Skin epidermis (tissue), 12 donors: ENCODE data around the gene UBE2D3.

Experiments used
- H3K27ac ChIP-seq, 21 experiments: fragments of 200-600 bp; sonication (generic) in 11 of 21; one replicate each; pipeline ENCODE4 v1.5.0; 2020; ENCODE audit warnings: mild to moderate bottlenecking in 3 of 21, inconsistent platforms in 2 of 21, moderate library complexity in 2 of 21
- H3K4me3 ChIP-seq, 7 experiments: fragments of 200-600 bp; sonication (generic) in 2 of 7; one replicate each; pipeline ENCODE4 v1.5.0; 2020; ENCODE audit warnings: inconsistent platforms in 2 of 7, mild to moderate bottlenecking in 2 of 7, moderate library complexity in 1 of 7

Gene UBE2D3

DNA sequence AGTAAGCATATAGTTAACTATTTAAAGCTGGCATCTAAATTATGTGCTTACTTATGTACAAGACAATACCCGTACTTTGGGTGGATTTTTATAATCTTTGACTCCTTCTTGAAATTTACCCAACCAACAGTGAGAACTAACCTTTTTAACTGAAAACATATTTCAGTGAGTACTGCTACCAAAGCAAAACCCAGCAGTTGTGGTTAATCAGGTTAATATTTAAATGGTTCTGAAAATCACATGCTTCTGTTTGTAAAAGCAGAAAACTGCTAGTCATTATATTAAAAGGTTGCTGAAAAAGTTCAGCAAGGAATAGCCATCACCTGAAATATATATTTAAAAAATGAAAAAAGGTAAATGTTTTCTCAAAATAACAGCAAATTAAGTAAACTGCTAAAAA is 20.0 kb downstream of the UBE2D3 start:
- Histone ChIP-seq H3K4me3 (no peak overlapping the region), H3K27ac (peak overlapping the region in 1 of 21 experiments; percentile 6)

GRCh38 chr4:102799816-102800215 is 27.5 kb downstream of the UBE2D3 start:
- no peak overlapping the region for H3K4me3 ChIP-seq
- H3K27ac ChIP-seq = no peak overlapping the region

GRCh38 chr4:102794999-102795398 is 32.4 kb downstream of the UBE2D3 start:
- H3K4me3 ChIP-seq = no peak overlapping the region
- no peak overlapping the region for H3K27ac ChIP-seq

DNA sequence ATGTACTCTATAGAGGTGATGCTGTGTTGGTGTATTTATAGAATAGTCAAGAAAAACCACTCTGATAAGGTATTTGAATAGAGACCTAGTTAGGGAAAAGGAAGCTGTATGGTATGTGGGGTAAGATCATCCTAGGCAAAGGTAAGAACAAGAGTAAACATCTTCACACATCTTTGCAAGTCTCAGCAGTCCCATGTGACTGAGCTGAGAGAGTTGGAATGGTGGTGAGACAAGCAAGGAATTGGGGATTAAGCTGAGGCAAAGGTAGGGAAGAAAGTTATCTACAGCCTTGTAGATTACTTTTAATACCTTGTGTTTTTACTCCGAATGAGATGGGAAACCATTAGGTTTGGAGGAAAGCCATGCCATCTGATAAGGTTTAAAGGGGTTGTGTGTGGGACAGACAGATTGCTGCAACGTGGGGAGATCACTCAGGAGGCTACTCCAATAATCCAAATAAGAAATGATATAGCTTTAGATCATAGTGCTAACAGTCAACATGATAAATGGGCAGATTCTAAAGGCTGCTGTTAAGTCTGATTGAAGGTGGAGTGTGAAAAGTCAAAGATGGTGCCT is 34.9 kb downstream of the UBE2D3 start:
- no peak overlapping the region for H3K4me3 ChIP-seq
- no peak overlapping the region for H3K27ac ChIP-seq

GRCh38 chr4:102791318-102791835 is 36.0 kb downstream of the UBE2D3 start:
- no peak overlapping the region for H3K4me3 ChIP-seq
- H3K27ac ChIP-seq = no peak overlapping the region

- Histone ChIP-seq H3K4me3 (no peak overlapping the region), H3K27ac (no peak overlapping the region)
Observed at GRCh38 chr4:102789317-102789717, 38.0 kb downstream of the UBE2D3 start.

DNA sequence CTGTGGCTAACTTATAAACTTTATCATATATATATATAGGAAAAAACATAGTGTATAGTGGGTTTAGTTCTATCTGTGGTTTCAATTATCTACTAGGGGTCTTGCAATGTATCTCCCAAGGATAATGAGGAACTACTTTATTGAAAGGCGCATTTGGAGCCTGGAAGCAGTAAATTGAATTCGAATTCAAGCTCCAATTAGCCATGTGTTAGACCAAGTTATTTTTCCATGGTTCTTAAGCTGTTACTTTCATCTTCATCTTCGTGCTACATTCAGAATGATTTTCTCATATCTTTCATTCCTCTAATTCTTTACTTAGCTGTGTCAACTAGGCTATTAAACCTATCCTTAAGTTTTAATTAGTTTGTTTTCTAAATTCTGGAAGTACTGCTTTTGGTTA is 39.4 kb downstream of the UBE2D3 start:
- no peak overlapping the region for H3K4me3 ChIP-seq
- no peak overlapping the region for H3K27ac ChIP-seq

DNA sequence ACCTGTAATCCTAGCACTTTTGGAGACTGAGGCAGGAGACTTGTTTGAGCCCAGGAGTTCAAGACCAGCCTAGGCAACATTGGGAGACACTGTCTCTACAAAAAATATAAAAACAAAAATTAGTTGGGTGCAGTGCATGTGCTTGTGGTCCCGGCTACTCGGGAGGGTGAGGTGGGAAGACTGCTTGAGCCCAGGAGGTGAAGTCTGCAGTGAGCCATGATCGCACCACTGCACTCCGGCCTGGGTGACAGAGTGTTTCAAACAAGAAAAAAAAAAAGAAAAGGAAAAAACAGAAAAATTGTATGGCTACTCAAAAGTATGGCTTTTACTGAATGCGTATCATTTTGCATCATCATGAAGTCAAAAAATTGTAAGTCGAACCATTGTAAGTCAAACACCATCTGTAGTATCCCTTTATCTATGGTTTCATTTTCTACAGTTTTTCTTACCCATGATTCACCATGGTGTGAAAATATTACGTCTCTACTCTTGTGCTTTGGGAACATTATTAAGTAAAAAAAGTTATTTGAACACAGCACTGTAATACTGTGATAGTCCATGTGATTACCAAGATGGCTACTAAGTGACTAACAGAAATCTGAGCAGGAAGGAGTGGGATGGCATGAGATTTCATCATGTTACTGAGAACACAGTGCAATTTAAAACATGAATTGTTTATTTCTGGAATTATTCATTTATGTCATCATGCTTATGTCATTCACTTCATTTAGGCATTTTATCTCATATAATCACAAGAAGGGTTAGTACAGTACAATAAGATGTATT is 40.1 kb downstream of the UBE2D3 start:
- Histone ChIP-seq H3K27ac (no peak overlapping the region), H3K4me3 (no peak overlapping the region)

DNA sequence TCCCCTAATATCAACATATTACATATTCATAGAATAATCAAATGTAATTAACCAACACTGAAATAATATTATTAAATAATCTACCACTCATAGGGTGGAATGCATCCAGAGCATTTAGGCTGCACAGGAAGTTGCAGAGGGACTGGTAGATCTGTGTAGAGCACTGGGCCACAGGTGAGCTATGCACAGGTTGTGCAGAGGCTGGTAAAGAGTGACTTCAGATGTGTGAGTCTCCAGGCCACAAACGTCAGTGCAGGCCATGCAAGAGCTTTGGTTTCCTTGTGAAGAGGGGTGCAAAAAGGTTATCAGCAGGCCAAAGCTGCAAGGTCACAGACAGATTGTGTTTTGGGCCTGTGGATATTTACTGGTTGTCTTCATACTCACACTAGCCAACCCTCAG is 41.1 kb downstream of the UBE2D3 start:
- H3K4me3 ChIP-seq = no peak overlapping the region
- H3K27ac ChIP-seq = no peak overlapping the region

DNA sequence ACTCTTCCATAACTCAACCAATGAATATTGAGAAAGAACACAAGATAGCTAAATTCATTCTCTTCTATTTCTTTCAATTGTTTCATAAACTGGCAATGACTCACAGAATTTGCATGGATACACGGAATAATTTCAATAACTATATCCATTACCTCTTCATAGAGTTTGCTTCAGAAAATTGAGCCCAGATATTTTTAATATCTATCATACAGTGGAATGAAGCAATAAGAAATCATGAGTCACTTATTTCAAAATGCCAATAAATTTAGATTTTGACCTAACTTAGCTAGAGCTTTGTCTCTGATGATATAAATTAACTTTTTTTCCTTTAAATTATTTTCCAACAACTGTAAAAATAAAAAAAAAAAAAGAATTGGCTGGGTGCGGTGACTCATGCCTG is 44.3 kb downstream of the UBE2D3 start:
- Histone ChIP-seq H3K4me3 (no peak overlapping the region), H3K27ac (no peak overlapping the region)

GRCh38 chr4:102781570-102781969 is 45.8 kb downstream of the UBE2D3 start:
- H3K27ac ChIP-seq = no peak overlapping the region
- no peak overlapping the region for H3K4me3 ChIP-seq

DNA sequence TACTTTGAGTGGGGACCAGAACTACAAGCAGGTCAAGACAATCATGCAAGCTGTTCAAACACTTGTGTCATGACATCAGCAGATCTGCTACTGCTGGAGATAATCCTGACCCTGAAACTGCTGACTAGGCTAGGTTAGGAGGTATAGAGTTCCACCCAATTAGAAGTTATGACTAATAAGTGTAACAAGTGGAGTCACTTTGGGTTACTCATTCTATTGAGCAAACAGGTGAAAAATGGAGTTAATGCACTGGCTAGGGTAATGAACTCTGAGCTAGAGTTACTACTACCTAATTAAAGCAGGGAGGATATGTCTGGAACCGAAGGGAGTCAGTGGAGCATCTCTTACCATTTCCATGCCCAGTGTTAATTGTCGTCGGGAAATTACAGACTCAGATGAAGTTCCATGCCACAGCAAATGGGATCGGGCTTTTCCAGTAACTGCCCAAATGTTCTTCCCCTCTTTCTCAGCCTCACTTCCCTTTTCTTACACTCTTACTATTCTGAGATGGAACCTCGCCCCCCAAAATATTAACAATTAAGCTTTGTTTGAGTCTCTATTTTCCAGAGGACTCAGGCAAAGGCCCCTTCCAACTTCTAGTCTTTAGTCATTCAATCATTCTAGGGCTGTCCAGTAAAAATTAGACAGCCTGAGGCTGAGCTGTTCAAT is 46.7 kb downstream of the UBE2D3 start:
- no peak overlapping the region for H3K27ac ChIP-seq
- H3K4me3 ChIP-seq = no peak overlapping the region

DNA sequence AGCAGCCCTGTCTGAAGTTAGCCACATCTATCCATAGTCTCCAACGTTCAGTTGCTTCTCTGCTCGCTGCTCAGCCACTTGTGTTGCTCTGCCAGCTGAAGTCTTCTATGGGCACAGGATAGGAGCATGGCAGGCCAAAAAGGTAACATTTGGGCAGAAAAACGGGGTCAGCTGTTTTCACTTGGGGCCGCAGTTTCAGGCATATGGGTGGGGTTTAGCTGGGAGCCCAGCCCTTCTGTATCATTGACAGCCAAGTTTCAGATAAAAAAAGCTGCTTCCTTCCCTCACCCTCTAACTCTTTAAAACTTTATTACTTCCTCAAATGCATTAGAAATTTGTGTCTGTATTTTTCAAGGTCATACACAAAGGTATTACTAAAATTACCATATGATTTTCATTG is 48.1 kb downstream of the UBE2D3 start:
- Histone ChIP-seq H3K4me3 (no peak overlapping the region), H3K27ac (no peak overlapping the region)

- H3K27ac ChIP-seq = no peak overlapping the region
- no peak overlapping the region for H3K4me3 ChIP-seq
Observed at GRCh38 chr4:102778720-102779119, 48.6 kb downstream of the UBE2D3 start.

- no peak overlapping the region for H3K27ac ChIP-seq
- no peak overlapping the region for H3K4me3 ChIP-seq
Observed at GRCh38 chr4:102775805-102776204, 51.5 kb downstream of the UBE2D3 start.

- H3K27ac ChIP-seq = no peak overlapping the region
Observed at GRCh38 chr4:102774254-102774653, 53.1 kb downstream of the UBE2D3 start.

GRCh38 chr4:102772738-102773340 is 54.5 kb downstream of the UBE2D3 start:
- H3K4me3 ChIP-seq = no peak overlapping the region
- H3K27ac ChIP-seq = no peak overlapping the region

More at GRCh38 chr4:102774254-102774653, 53.1 kb downstream of the UBE2D3 start:
- H3K4me3 ChIP-seq = no peak overlapping the region

DNA sequence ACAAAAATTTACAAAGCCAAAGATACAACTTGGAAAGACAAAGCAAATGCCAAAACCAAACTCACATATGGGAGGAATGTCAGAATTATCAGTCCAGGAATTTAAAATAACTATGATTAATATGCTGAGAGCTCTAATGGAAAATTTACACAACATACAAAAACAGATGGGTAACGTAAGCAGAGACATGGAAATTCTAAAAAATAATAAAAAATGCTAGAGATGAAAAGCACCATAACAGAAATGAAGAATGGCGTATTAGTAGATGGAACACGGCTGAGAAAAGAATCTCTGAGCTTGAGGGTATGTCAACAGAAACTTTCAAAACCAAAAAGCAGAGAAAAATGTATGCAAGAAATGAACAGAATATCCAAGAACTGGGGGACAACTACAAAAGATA is 62.5 kb downstream of the UBE2D3 start:
- Histone ChIP-seq H3K4me3 (no peak overlapping the region), H3K27ac (no peak overlapping the region)

- Histone ChIP-seq H3K27ac (no peak overlapping the region), H3K4me3 (no peak overlapping the region)
Observed at GRCh38 chr4:102761906-102762305, 65.4 kb downstream of the UBE2D3 start.

GRCh38 chr4:102761296-102761701 is 66.1 kb downstream of the UBE2D3 start:
- Histone ChIP-seq H3K4me3 (peak overlapping the region; percentile 59 to 97 (median 70)), H3K27ac (peak overlapping the region in 19 of 21 experiments; percentile 9 to 90 (median 83))
